ENCODE measurements around the gene HFE.

- TF ChIP-seq CTCF (tag by site-specific recombination; IDR thresholded peaks at IDR 0.05) (no peak), ZNF660 (tag by site-specific recombination; IDR thresholded peaks at IDR 0.05) (no peak)
Measured at GRCh38 chr6:26045065-26045927, 41.9 kb upstream of the HFE start.
